IPS-NIHi7 (cell line): ENCODE data around the gene KIF26A.
"Not testable (repeated sequence)": the region's sequence is repeated elsewhere in the genome, so short reads cannot be mapped to it uniquely, and the experiment has no call there.

Experiments
- DNase-seq: peaks from one replicate; pipeline ENCODE4 v3.0.0; 2012; ENCODE audit warnings: mixed read lengths; ENCODE audit errors: extremely low spot score

Gene KIF26A

GRCh38 chr14:104192146-104192882, 53.9 kb downstream of the KIF26A start:
- no peak for DNase-seq

- DNase-seq, result no peak
Measured at GRCh38 chr14:104192883-104193245, 54.5 kb downstream of the KIF26A start.

- no peak for DNase-seq
Measured at GRCh38 chr14:104194016-104194415, 55.6 kb downstream of the KIF26A start.

- no peak for DNase-seq
Measured at GRCh38 chr14:104194716-104195115, 56.3 kb downstream of the KIF26A start.

GRCh38 chr14:104195361-104195760, 57.0 kb downstream of the KIF26A start:
- no peak for DNase-seq

GRCh38 chr14:104195878-104196277, 57.5 kb downstream of the KIF26A start:
- DNase-seq, result no peak

GRCh38 chr14:104196461-104197140, 58.2 kb downstream of the KIF26A start:
- DNase-seq, result no peak

GRCh38 chr14:104197449-104198247, 59.3 kb downstream of the KIF26A start:
- no peak for DNase-seq

GRCh38 chr14:104199266-104199895, 61.0 kb downstream of the KIF26A start:
- DNase-seq, result no peak

- no peak for DNase-seq
Measured at GRCh38 chr14:104200106-104200505, 61.7 kb downstream of the KIF26A start.

- no peak for DNase-seq
Measured at GRCh38 chr14:104200591-104200990, 62.2 kb downstream of the KIF26A start.

- no peak for DNase-seq
Measured at GRCh38 chr14:104201063-104201462, 62.7 kb downstream of the KIF26A start.

GRCh38 chr14:104201496-104201895, 63.1 kb downstream of the KIF26A start:
- DNase-seq, result no peak

GRCh38 chr14:104202259-104203070, 64.1 kb downstream of the KIF26A start:
- no peak for DNase-seq

GRCh38 chr14:104203071-104203425, 64.7 kb downstream of the KIF26A start:
- DNase-seq, result no peak

GRCh38 chr14:104204660-104205149, 66.3 kb downstream of the KIF26A start:
- no peak for DNase-seq

- DNase-seq, result no peak
Measured at GRCh38 chr14:104205781-104206180, 67.4 kb downstream of the KIF26A start.

- peak; percentile 72 for DNase-seq
Measured at GRCh38 chr14:104206281-104206904, 68.0 kb downstream of the KIF26A start.

- DNase-seq, result no peak
Measured at GRCh38 chr14:104207142-104208014, 69.0 kb downstream of the KIF26A start.

- DNase-seq, result not testable (repeated sequence)
Measured at GRCh38 chr14:104208015-104208295, 69.6 kb downstream of the KIF26A start.
